Measurements from ENCODE around the gene PPP2R5B.

Gene PPP2R5B

GRCh38 chr11:64908766-64909165, 15.7 kb upstream of the PPP2R5B start:
- no peak overlapping the region for H3K4me3 ChIP-seq (ENCODE audit: low read length)
- DNase-seq (ENCODE audit: low read depth) = no peak
- TF ChIP-seq CTCF (IDR thresholded peaks at IDR 0.05; ENCODE audit: insufficient read depth, low read depth, low read length, missing control alignments) = no peak

DNA sequence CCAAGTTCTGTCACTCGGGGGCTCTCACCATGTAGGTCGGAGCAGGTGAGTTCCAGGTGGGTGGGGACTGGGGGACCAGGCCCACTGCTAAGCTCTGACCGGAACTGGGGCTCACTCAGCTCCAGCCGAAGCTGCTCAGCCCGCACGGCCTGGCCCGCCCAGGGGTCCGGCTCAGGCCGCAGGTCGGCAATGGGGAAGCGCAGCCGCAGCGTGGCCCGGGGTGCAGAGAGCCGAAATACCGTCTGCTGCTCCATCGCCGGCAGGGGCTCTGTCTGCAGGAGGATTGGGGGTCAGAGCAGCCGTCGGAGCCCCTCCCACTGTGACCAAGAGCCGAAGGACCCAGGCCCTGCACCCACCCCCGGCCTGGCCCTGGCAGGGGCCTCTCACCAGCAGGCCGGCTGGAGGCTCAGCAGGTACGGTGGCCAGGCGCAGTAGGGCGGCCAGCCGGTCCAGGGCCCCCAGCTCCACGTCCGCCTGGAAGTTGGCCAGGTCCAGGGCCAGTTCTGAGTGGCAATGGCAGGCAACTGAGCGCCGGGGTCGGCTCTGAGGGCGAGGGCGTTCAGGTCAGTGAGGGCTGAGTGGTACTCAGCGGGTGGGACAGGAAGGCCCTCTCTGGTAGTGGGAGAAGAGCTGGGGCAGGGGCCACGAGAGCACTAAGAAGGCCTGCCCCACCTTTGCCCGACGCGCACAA, 14.7 kb upstream of the PPP2R5B start:
- TF ChIP-seq CTCF (IDR thresholded peaks at IDR 0.05; ENCODE audit: insufficient read depth, low read depth, low read length, missing control alignments) = no peak
- H3K4me3 ChIP-seq (ENCODE audit: low read length) = no peak overlapping the region
- no peak for DNase-seq (ENCODE audit: low read depth)

DNA sequence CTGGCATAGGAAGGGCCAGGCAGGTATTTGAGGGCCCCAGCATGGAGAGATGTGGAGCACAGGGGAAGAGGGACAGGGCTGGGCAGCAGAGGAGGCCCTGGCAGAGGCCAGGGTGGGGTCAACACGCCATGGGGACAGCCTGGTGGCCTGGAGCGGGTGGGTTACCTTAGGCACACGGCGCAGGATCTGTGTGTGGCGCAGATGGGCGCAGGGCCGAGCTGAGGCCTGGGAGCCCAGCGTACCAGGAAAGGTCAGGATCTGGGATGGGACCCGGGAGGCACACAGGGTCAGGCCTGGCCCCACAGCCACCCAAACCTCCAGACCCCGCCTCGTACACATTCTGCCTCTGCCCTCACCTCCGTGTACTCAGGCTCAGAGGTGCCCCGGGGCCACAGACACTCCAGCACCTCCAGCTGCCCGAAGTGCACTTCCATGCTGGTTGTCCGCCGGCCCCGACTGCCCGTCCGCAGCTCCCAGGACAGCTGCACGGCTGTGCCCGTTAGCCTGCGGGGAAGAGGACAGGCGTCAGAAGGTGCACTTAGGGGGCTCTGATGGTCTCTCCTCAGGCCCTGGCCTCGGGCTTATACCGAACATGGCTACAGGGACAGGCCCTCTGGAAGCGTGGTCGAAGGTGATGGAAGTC, 13.9 kb upstream of the PPP2R5B start:
- no peak overlapping the region for H3K4me3 ChIP-seq (ENCODE audit: low read length)
- no peak for DNase-seq (ENCODE audit: low read depth)
- no peak for TF ChIP-seq CTCF (IDR thresholded peaks at IDR 0.05; ENCODE audit: insufficient read depth, low read depth, low read length, missing control alignments)

DNA sequence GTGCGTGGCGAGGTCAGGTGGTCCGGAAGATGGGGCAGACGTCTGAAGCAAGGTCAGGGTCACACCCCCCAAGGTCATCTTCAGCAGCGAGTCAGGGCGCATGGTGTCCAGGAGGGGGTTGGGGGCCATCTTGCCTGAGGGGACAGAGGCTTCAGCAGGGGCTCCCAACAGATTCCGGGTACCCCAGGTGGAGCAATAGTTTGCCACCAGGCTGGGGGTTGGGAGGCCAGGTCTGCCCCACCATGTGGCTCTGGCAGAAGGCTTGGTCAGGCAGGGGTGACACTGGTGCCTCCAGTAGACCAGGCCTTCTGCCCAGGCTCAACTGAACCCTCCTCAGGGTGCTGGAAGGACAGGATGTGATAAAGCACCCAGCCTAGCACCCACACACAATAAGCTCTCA, 13.3 kb upstream of the PPP2R5B start:
- H3K4me3 ChIP-seq (ENCODE audit: low read length) = no peak overlapping the region
- no peak for TF ChIP-seq CTCF (IDR thresholded peaks at IDR 0.05; ENCODE audit: insufficient read depth, low read depth, low read length, missing control alignments)
- DNase-seq (ENCODE audit: low read depth) = no peak

- DNase-seq (ENCODE audit: low read depth) = no peak
- H3K4me3 ChIP-seq (ENCODE audit: low read length) = no peak overlapping the region
- no peak for TF ChIP-seq CTCF (IDR thresholded peaks at IDR 0.05; ENCODE audit: insufficient read depth, low read depth, low read length, missing control alignments)
These were observed 12.8 kb upstream of the PPP2R5B start for GRCh38 chr11:64911689-64912088.

DNA sequence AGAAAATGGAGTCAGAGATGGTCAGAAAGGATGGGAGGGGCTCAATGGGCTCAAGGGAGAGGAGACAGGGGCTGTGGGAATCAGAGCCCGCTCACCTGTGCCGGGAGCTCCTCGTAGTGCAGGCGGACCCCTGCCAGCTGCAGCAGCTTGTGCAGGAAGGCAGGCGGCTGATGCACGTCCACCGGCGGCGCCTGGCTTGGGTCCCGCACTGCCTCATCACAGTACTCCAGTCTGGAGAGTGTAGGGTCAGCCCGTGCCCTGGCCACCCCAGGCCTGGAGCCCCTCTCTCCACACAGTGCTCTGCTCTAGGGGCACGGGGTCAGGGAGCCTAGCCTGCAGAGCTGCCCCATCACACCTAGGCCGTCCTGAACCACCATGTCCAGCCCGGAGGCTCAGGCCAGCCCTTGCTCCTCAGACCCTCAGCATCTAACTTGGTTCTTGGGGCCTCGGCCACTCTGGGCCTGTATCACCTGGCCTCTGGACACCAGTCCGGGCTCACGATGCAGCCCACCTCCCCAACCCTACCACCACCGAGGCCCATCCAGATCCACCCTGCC, 11.2 kb upstream of the PPP2R5B start:
- no peak for TF ChIP-seq CTCF (IDR thresholded peaks at IDR 0.05; ENCODE audit: insufficient read depth, low read depth, low read length, missing control alignments)
- H3K4me3 ChIP-seq (ENCODE audit: low read length) = no peak overlapping the region
- DNase-seq (ENCODE audit: low read depth) = no peak

All from epithelial cell of esophagus (primary cell).